ENCODE data around the gene KDM8. TPM values are rescaled to one million over a fixed set of nuclear protein-coding genes. Genes with fewer than 3 reads are reported as not detected.

Gene KDM8
- polyA plus RNA-seq, 1 of the 3 experiments (the other 2 are of a cell fraction), result 3.3 TPM

- H3F3A ChIP-seq (replicated peaks; ENCODE audit: insufficient read depth), result no peaks in the 10 kb centered on the region
- H3K4me2 ChIP-seq, result no peak overlapping the region
- POLR2A ChIA-PET, result no interaction called here
- no peaks in the 10 kb centered on the region for H4K20me1 ChIP-seq (ENCODE audit: insufficient read depth)
- no peak for DNase-seq
- TF ChIP-seq RAD21 (IDR thresholded peaks at IDR 0.05; ENCODE audit: low read length), result no peak
- TF ChIP-seq MXI1 (IDR thresholded peaks at IDR 0.05; ENCODE audit: low read depth, low read length), result no peak
- TF ChIP-seq NRF1 (IDR thresholded peaks at IDR 0.05; ENCODE audit: low read depth, low read length), result no peak
- TF ChIP-seq YY1 (IDR thresholded peaks at IDR 0.05; ENCODE audit: low read depth), result no peak
- no peak for TF ChIP-seq SIN3A (IDR thresholded peaks at IDR 0.05; ENCODE audit: borderline replicate concordance, low read depth, low read length)
- TF ChIP-seq GATA2 (CRISPR knock-in tag; IDR thresholded peaks at IDR 0.05), result no peak
- no peak for TF ChIP-seq CTCF (IDR thresholded peaks at IDR 0.05)
- no peak for TF ChIP-seq POLR2AphosphoS5 (IDR thresholded peaks at IDR 0.05; ENCODE audit: low read depth, low read length)
- no peak for TF ChIP-seq FOXJ3 (CRISPR knock-in tag; IDR thresholded peaks at IDR 0.05)
- no peak overlapping the region for H3K4me3 ChIP-seq (ENCODE audit: low read depth in 2 of 2, low read length in 1 of 2)
- no peaks in the 10 kb centered on the region for H3K9me3 ChIP-seq
- H2AFZ ChIP-seq (ENCODE audit: low read depth), result no peak overlapping the region
- H3K27ac ChIP-seq (ENCODE audit: low read depth in 2 of 2, low read length in 1 of 2), result no peak overlapping the region
- H3K27me3 ChIP-seq (ENCODE audit: insufficient read depth), result no peaks in the 10 kb centered on the region
- H3K36me3 ChIP-seq (replicated peaks in 1 of 2; ENCODE audit: control insufficient read depth in 1 of 2, insufficient read depth in 2 of 2, low read length in 1 of 2), result peaks cover 0 to 6% of the 10 kb centered on the region in 2 experiments
- CTCF ChIA-PET, result interaction anchor here (1.6 to 7.9 kb wide), 2 partner anchors 14 to 38 kb away, joined by 3 to 66 read pairs; no protein-coding TSS in a partner anchor
- WGBS (ENCODE audit: low lambda C conversion rate), result 89% methylated on average over 6 of the region's 10 CpGs
- H3K79me2 ChIP-seq (ENCODE audit: insufficient read depth), result no peaks in the 10 kb centered on the region
- H3K9me2 ChIP-seq, result no peaks in the 10 kb centered on the region
- H3K9ac ChIP-seq, result no peak overlapping the region
- peaks cover 0 to 19% of the 10 kb centered on the region in 2 experiments; a peak in 1 of 4 replicates for H3K4me1 ChIP-seq (ENCODE audit: control insufficient read depth in 1 of 2, insufficient read depth in 2 of 2, low read depth in 1 of 2, low read length in 1 of 2)
These were observed 15.8 kb downstream of the KDM8 start for GRCh38 chr16:27219161-27219560.

- no peaks in the 10 kb centered on the region for H3K79me2 ChIP-seq (ENCODE audit: insufficient read depth)
- no peak for DNase-seq
- H3F3A ChIP-seq (replicated peaks; ENCODE audit: insufficient read depth), result no peaks in the 10 kb centered on the region
- H4K20me1 ChIP-seq (ENCODE audit: insufficient read depth), result no peaks in the 10 kb centered on the region
- H3K4me3 ChIP-seq (ENCODE audit: low read depth in 2 of 2, low read length in 1 of 2), result no peak overlapping the region
- no peak overlapping the region for H3K27ac ChIP-seq (ENCODE audit: low read depth in 2 of 2, low read length in 1 of 2)
- H3K4me2 ChIP-seq, result no peak overlapping the region
- no peaks in the 10 kb centered on the region for H3K9me3 ChIP-seq
- ChIA-PET CTCF (interaction anchor here (1.2 to 7.9 kb wide), 4 partner anchors 9 to 148 kb away, joined by 3 to 66 read pairs (median 4); no protein-coding TSS in a partner anchor), POLR2A (no interaction called here)
- H3K4me1 ChIP-seq (ENCODE audit: control insufficient read depth in 1 of 2, insufficient read depth in 2 of 2, low read depth in 1 of 2, low read length in 1 of 2), result peaks cover 0 to 19% of the 10 kb centered on the region in 2 experiments; a peak in 1 of 4 replicates
- no peak for TF ChIP-seq MAX (IDR thresholded peaks at IDR 0.05; ENCODE audit: low read depth)
- no peak for TF ChIP-seq NFIC (IDR thresholded peaks at IDR 0.05; ENCODE audit: borderline replicate concordance)
- no peak for TF ChIP-seq TEAD4 (IDR thresholded peaks at IDR 0.05; ENCODE audit: borderline replicate concordance, insufficient read depth)
- no peak for TF ChIP-seq SMC3 (IDR thresholded peaks at IDR 0.05; ENCODE audit: low read depth, low read length)
- TF ChIP-seq YY1 (IDR thresholded peaks at IDR 0.05; ENCODE audit: low read depth), result no peak
- TF ChIP-seq FOXJ3 (CRISPR knock-in tag; IDR thresholded peaks at IDR 0.05), result no peak
- no peak for TF ChIP-seq TAF1 (IDR thresholded peaks at IDR 0.05; ENCODE audit: borderline replicate concordance, low read depth, low read length)
- no peak for TF ChIP-seq TCF12 (IDR thresholded peaks at IDR 0.05)
- TF ChIP-seq GABPA (IDR thresholded peaks at IDR 0.05; ENCODE audit: low read depth), result no peak
- TF ChIP-seq RAD21 (IDR thresholded peaks at IDR 0.05; ENCODE audit: low read length), result no peak
- TF ChIP-seq ZBTB33 (IDR thresholded peaks at IDR 0.05; ENCODE audit: borderline replicate concordance, low read depth), result no peak
- no peak for TF ChIP-seq PBX3 (IDR thresholded peaks at IDR 0.05)
- no peak for TF ChIP-seq CHD2 (IDR thresholded peaks at IDR 0.05; ENCODE audit: low read length, partially characterized antibody)
- TF ChIP-seq RCOR1 (IDR thresholded peaks at IDR 0.05; ENCODE audit: low read length), result no peak
- no peak for TF ChIP-seq ELF1 (IDR thresholded peaks at IDR 0.05)
- TF ChIP-seq USF2 (IDR thresholded peaks at IDR 0.05; ENCODE audit: borderline replicate concordance, low read depth, low read length), result no peak
- no peak for TF ChIP-seq SIN3A (IDR thresholded peaks at IDR 0.05; ENCODE audit: borderline replicate concordance, low read depth, low read length)
- WGBS (ENCODE audit: low lambda C conversion rate), result 88% methylated on average over 4 of the region's 9 CpGs
- no peaks in the 10 kb centered on the region for H3K27me3 ChIP-seq (ENCODE audit: insufficient read depth)
- H3K9me2 ChIP-seq, result no peaks in the 10 kb centered on the region
- H3K9ac ChIP-seq, result no peak overlapping the region
- no peak overlapping the region for H2AFZ ChIP-seq (ENCODE audit: low read depth)
- peaks cover 0 to 10% of the 10 kb centered on the region in 2 experiments for H3K36me3 ChIP-seq (replicated peaks in 1 of 2; ENCODE audit: control insufficient read depth in 1 of 2, insufficient read depth in 2 of 2, low read length in 1 of 2)
These were observed 16.8 kb downstream of the KDM8 start for GRCh38 chr16:27220120-27220519.
